NCI-H1694 treated with DMSO at 0.1 percent for 48 hours (cell line): ENCODE results near the gene ZFHX2.
A peak's percentile ranks its signal among the peaks of the same experiment; 100 is the strongest.

Experiments used
- DNase-seq: peaks from one replicate; lab custom pipeline; 2025; lab: John Stamatoyannopoulos, UW

Gene ZFHX2

DNA sequence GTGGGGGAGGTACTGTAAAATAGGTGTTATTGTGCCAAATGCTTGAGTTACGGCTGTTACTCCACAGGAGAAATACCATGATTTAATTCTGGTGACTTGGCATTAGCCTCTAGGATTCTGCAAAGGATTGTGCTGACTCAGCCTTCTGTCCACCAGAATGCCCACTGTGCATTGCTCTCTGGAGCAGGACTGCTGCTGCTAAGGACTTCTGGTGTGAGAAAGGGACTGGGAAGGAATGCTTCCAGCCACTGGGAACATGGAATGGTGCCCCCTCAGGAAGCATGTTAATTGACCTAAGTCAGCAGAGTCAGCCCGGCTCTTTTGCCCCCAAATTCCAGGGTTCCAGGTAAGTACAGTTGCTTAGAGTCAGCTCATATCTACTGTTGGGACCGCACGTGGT is 32.9 kb downstream of the ZFHX2 start:
- no peak for DNase-seq

DNA sequence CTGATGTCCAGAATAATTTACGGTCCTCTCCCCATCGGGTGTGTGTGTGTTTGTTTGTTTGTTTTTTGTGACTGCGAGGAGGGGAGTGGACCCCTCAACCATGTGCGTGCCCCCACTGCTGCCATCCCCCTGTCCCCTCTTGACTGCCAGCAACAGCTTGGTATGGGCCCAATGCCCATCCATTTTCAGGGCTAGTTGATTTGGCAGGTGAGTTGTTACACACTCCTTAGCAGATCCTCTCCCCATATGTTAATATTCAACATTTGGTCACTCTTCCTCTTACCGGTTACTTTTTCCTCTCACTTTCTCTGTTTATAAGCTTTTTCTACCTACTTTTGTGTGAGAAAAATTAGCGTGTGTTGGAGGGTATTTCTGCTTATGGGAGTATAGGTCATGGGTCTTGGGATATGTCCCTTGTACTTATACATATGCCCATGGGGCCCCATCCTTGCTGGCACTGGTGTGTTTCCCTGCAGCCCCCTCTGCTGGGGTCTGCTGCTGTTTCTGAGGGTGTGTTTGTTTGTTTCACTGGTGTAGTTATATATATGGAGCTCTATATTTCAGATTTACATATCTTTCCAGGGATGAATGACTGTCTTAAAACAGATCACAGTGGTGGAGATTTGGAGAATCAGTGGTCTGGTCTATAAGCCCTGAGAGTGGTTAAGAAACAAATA is 33.8 kb downstream of the ZFHX2 start:
- DNase-seq, result peak; percentile 37

DNA sequence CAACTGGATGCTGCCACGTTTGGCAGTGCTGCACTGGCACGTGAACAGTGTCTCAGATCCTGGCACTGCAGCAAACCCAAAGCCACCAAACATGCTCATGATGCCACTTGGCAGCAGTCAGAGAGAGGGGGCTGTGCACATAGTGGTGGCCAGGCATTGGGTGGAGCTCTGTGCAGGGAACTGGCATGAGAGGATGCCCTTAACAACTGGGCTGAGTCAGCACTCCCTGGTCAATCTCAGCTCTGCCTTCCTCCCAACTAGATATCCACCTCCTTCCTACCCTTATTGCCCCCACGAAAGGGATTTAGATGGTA is 37.0 kb downstream of the ZFHX2 start:
- peak; percentile 93 for DNase-seq

DNA sequence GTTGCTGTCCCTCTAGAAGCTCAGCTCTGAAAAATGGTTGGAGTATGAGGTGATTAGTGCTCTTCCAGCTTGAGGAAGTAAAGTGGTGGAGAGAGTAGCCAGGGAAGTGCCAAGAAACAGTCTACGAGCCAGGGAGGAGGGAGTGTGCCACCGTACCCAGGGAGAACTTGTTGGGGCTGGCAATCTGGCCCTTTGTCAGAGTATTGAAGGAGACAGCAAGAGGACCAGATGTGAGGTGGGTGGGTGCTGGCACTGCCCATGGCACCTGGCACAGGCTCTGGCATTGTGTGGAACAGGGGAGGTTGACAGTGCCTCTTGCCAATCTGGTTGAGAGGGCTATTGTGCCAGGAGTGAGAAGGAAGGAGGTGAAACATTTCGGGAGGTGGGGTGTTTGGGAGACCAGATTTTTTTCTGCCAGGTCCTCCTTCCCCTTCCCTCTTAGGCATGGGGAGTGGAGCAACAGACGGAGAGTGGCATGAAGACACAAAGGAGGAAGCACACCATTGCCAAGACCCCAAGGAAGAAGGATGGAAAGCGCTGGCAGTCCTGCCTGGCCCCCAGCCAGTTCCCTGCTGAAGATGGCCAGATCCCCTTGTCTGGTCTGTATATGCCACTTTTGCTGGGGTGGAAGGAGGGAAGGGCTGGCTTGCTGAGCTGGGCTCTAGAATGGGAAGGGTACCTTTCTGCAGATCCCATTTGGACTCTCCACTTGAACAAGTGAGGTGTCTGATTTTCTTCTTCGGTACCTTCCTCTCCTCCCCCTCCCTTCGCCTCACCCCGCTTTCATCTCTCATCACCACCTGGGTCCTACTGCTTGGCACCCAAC is 37.5 kb downstream of the ZFHX2 start:
- peak; percentile 91 for DNase-seq

DNA sequence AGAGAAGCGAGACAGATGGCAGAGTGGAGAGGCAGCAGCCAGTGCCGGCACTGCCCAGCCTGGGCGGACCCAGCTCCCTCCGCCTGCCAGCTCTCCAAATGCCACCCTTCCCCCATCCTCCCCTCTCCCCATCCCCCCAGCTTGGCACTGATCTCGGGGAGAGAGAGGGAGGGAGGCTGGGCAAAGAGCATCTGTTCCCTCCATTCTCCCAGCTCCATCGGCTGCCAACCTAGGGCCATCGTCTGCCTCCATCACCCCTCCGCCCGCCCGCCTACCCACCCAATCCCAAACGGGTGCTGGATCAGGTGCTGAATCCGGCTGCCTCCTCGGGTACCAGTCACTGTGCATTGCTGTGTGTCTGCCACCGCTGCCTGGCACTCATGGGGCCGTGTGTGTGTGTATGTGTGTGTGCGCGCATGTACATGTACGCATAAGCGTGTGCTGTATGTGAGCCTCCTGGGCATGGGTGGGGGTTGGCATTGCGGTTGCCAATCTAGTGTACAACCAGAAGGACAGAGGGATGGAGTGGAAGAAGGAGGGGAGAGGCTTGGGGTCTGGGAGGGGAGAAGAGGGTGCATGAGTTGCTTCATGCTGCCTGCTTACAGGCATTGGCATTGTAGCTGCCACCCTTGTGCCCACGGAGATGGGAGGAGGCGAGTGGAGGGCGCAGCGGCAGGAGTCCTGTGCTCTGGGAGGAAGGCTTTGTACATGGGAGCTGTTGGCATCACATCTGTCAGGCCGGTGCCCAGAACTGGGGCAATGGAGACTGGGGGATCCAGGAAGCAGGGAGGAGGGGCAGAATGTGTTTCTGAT is 38.4 kb downstream of the ZFHX2 start:
- peak; percentile 97 for DNase-seq

DNA sequence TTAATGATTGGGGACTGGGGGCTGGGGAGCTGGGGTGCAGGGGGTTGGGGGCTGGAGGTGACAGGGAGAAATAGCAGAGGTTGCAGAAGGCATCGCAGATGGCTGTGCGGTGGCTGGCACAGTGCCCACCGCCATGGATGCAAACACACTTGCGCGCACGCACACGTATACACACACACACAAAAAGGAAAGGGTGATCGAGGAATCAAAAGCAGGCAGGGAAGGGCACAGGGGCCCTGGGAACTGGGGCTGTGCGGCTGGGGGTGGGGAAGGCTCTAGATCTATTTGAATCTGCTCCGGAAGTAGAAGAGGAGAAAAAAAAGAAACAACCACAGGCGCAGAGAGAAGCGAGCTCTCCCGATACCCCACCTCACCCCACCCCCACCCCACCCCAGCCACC is 39.4 kb downstream of the ZFHX2 start:
- DNase-seq, result peak; percentile 95

DNA sequence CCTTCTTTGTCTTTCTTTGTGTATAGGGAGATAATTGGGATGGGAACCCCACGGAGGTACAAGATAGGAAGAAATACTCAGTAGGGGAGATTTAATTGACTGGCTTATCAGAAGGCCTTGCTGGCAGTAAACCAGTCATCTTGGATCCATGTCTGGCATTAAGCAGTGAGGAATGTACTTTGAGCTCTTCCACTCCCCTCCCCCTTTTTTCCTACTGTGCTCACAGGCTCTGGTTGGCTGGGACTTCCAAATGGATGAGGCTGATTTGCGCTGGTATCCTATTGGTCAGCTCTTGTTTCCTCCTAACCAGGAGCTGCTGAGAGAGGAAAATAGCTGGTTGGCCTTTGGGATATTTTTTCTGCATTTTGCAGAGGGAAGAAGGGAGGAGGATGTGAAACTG is 57.3 kb downstream of the ZFHX2 start:
- no peak for DNase-seq

DNA sequence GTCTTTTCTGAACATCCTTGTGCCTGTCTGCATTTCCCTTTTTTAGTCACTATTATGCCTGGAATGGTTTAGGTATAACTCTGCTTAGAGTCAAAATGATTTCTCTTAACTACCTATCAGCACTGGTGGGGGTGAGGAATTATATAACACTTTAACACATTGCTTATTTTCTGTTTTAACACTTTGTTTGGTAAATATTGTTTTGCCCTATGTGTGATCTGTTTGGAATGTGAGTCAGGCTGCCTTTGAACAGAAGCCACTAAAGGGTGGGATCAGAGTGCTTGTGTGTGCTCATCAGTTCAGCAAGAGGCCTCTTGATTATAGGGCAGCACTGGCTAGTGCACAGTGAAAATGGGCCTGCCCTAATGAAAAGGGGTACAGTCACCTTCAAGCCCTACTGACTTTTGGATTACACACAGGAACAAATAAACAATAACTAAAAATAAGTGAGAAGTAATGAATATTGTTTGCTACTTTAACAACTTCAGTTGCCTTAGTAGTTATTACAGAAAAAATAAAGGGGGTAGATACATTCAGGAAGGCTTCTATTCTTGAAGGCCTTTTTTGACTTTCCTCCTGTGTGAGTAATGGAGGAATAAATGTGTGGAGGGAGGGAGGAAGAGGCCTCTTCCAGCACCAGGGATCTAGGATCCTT is 58.8 kb downstream of the ZFHX2 start:
- DNase-seq, result no peak

DNA sequence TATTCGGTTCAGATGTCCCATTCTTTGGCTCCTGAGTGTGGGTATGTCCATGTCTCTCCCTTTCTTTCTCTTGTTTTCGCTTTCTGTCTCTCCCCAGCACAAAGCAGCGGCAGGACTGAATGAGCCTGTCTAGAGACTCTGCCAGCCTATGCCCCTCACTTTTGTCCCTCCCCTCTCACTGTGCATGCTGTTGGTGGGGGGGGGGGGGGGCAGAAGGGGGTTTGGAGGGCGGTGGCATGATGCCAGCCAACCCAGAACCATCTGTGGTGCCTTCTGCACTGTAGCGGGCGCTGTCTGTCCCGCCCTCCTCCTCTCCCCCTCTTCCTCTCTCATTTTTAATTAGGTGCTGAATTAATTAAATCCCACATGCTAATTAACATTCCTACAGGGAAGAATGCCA is 64.3 kb downstream of the ZFHX2 start:
- DNase-seq, result peak; percentile 93

DNA sequence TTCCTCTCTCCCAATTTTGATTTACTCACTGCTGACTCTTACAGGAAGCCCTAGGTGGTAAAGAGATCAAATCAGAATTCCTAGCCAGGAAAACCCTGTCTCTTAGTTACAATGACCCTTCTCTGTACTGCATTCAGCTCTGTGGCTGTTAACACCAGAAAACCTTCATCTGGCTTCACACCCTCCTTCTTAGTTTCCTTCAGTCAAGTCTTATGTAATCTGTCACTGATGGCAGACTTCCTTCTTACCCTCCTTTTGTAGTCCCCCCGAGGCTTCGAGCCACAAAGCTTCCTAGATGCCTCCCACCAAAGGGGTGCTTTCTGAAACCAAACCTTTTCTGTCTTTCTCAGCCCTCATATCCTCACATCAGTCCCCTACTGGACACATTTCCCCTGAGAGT is 65.5 kb downstream of the ZFHX2 start:
- peak; percentile 29 for DNase-seq

DNA sequence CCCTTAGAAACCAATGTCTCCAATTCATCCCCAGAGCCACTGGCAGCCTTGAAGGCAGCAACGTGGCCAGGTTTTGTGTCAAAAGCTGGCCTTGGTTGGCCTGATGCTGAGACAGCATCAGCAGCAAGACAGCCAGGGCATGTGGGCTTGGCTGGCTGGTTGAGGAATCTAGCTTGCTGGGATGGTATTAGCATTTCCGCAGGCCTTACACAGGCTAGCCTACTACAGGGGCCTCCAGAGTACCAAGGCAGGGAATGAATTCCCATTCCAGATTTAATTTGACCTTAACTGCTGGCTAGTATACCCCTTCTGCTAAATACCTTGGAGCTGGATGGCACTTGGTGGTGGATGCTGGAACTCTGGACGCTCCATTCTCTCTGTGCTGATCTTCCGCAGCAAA is 66.2 kb downstream of the ZFHX2 start:
- DNase-seq, result no peak

DNA sequence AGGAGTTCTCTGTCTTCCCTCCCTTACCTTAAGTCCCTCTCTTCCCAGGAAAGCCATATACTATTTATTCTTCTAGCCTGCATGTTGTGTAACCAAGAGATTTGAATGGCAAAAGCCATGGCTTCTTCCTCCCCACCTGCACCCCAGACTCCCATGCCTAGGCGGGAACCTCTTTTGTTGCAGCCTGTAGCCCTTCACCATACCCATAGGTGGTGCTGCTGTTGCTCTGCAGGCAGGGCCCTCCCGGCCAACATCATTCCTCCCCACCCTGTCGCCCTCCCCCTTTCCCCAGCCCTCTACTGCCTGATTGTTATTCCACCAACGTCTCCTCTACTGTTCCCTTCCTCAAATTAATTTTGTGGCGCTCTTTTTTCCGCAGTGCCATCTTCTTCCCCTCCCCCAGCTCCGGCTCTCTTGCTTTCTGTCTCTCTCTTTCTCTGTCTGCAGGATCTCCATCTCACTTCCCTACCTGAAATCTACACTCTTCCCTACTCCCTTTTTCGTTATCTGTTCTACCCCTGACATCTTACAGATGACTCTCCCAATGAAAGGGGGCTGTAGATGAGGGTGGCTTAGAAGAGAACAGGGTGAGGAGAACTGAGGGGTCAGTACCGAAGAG is 68.2 kb downstream of the ZFHX2 start:
- peak; percentile 94 for DNase-seq

DNA sequence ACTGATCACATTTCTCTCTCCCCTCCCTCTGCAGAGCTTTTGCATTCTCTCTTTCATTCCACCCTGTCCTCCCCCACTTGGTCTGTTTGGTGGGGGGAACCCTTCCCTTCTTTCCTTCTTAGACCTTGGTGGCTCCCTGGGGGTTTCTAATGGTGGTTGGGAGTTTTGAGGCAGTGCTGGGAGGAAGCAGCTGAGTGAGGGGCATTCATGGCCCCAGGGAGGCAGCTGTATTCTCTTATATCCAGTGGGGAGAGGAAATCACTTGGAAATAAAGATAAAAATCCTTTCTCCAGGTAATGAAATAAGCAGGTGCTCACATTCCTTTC is 68.8 kb downstream of the ZFHX2 start:
- no peak for DNase-seq

DNA sequence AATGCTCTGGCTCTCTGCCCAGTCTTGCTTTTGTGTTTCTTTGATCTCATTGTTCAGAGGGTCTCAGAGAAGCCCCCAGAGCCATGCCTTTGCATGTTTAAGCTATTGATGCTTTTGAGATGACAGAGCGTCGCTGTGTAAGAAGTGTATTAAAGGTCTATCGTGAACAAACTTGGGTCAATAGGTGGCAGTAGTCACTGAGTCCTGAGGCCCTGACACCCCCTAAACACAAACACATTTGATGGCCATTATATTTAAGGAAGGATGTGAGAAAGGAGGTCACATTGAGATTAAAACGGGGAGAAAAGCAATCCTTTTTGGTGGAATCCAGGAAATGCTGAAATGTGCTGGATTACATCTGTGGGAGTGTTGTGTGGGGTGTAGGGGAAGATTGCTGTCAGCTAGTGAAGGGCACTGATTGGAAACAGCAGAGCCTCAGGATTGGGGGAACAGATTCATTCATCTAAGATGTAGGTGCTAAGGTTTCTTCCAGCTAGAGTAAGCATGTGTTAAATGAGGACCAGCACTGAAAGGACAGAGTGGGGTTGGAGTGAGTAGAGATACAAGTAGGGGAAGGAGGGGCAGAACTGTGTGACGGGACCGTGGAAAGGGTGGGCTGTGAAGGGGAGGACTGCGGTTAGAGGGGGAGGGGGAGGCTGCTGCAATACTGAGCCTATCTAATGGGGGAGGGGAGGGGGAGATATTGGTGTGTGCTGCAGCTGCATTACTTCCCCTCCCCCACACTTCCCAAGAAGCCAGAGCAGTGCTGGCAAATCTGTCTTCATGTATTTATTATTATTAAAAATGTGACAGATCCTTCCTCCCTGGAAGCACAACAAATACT is 69.4 kb downstream of the ZFHX2 start:
- DNase-seq, result peak; percentile 62

DNA sequence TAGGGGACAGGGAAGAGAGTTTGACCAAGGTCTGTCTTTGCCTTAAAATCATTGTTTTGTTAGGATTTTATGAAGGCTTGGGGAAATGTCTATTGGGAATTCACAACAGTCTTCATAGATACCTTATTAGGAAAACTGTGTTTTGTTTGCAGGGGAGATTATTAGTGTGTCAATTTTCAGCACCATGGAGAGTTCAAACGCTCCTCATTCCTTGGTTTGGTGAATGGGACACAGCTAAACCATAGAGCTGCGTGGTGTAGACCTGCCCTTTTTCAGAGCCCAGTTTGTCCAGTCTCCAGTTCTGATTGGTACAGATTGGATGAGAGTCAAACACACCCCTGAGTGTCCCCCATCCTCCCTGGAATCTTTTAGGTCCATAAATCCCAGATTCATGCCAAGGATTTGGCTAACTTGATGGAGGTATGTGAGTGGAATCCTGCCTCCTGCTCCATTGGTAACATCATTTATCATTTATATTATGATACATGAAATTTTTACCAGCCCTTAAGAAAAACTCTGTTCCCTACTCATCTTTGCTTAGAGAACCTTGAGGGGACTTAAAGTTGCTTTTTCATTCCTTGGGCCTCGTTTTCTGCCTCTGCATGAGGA is 70.1 kb downstream of the ZFHX2 start:
- DNase-seq, result no peak

DNA sequence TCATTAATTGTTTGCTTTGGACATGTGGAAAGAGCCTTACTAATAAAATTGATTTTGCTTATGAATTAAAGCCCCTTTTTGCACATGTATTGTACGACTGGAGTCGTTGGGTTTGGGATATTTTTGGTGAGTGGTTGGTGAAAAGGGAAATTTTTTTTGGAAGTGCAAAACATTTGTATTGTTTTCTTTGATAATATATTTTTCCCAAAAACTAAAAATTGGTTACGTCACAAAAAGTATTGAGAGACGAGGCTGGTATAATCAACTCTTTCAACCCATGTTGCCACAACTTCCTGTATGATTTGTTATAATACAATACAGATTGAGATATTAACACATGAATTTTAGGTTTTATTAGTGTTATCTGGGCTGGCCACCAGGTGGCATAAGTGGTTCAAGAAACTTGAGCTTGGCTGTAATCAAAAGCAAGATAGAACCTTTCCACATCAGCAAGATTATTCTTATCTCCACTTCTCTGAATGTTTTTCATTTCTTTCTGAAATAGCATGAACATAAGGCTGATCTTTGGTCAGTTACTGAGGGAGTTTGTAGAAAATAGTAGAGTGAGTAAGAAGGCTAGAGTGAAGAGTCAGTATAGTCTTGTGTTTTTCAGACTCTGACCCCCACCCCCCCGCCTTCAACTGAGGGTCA is 73.3 kb downstream of the ZFHX2 start:
- DNase-seq, result peak; percentile 73

DNA sequence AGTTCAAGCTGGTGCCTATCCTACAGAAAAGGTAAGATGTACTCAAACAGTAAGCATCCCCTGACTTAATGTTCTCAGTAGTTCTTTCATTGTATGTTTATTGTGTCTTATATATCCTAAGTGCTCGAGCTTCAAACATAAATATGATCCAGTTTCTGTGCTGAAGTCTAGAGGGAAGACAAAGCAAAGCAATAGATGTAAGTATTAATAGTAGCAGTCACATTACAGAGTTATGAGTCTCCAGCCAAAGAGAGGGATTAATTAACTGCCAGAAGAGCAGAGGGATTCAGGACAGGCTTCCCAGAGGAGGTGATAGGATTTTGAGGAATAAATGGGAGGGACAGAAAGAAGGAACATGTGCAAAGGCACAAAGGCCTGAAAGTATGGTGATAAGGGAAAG is 80.6 kb downstream of the ZFHX2 start:
- DNase-seq, result no peak
